NB4 (cell line): Measurements from ENCODE around the gene PTPRG.

Experiments
- CTCF ChIP-seq: IDR thresholded peaks from one replicate; pipeline ENCODE4 v1.5.1; 2012; ENCODE audit warnings: low read depth, low read length
- MAX ChIP-seq: IDR thresholded peaks from 2 replicates; pipeline ENCODE4 v1.6.1; 2011; ENCODE audit warnings: low read depth, low read length
- POLR2A ChIP-seq: IDR thresholded peaks from 2 replicates; pipeline ENCODE4 v1.6.1; 2011; ENCODE audit warnings: mild to moderate bottlenecking; ENCODE audit not compliant: insufficient read length; ENCODE audit errors: extremely low read depth

- TF ChIP-seq MAX (no peak), CTCF (no peak), POLR2A (no peak)
Measured at GRCh38 chr3:61820306-61820992, 259.1 kb downstream of the PTPRG start.
